ENCODE results near the gene CYSRT1.

- no peak for TF ChIP-seq GATA2 (IDR thresholded peaks at IDR 0.05; ENCODE audit: low read depth, low read length)
- no peak for TF ChIP-seq GATA3 (IDR thresholded peaks at IDR 0.05; ENCODE audit: low read depth, low read length)
Measured at GRCh38 chr9:137234055-137234697, 9.2 kb downstream of the CYSRT1 start.

Measured in SH-SY5Y (cell line).